ENCODE results near the gene DCXR.
A peak's percentile ranks its signal among the peaks of the same experiment; 100 is the strongest.

Gene DCXR

GRCh38 chr17:82053556-82054263, 16.2 kb upstream of the DCXR start:
- no peaks in the 10 kb centered on the region for H3K36me3 Mint-ChIP-seq
- H3K27me3 Mint-ChIP-seq: no peaks in the 10 kb centered on the region
- H3K9me3 Mint-ChIP-seq (ENCODE audit: low read depth): no peaks in the 10 kb centered on the region
- peaks cover 12% of the 10 kb centered on the region for H3K4me1 Mint-ChIP-seq (ENCODE audit: low read depth)
- H3K27ac Mint-ChIP-seq: no peak overlapping the region
- H3K4me3 Mint-ChIP-seq: peak overlapping the region; percentile 84

- Mint-ChIP-seq H3K9me3 (ENCODE audit: low read depth) (no peaks in the 10 kb centered on the region), H3K27me3 (no peaks in the 10 kb centered on the region), H3K36me3 (no peaks in the 10 kb centered on the region), H3K4me1 (ENCODE audit: low read depth) (peaks cover 12% of the 10 kb centered on the region), H3K27ac (no peak overlapping the region), H3K4me3 (peak overlapping the region; percentile 84)
Measured at GRCh38 chr17:82053130-82053529, 15.6 kb upstream of the DCXR start.

GRCh38 chr17:82052638-82053059, 15.2 kb upstream of the DCXR start:
- no peaks in the 10 kb centered on the region for H3K9me3 Mint-ChIP-seq (ENCODE audit: low read depth)
- H3K27me3 Mint-ChIP-seq: no peaks in the 10 kb centered on the region
- peaks cover 12% of the 10 kb centered on the region for H3K4me1 Mint-ChIP-seq (ENCODE audit: low read depth)
- peak overlapping the region; percentile 84 for H3K4me3 Mint-ChIP-seq
- no peak overlapping the region for H3K27ac Mint-ChIP-seq
- no peaks in the 10 kb centered on the region for H3K36me3 Mint-ChIP-seq

- Mint-ChIP-seq H3K9me3 (ENCODE audit: low read depth) (no peaks in the 10 kb centered on the region), H3K4me1 (ENCODE audit: low read depth) (peaks cover 13% of the 10 kb centered on the region), H3K4me3 (peak within 1 kb of the TSS; percentile 88), H3K36me3 (no peaks in the 10 kb centered on the region), H3K27me3 (no peaks in the 10 kb centered on the region), H3K27ac (peak within 1 kb of the TSS; percentile 79)
Measured at GRCh38 chr17:82051776-82052637, 14.5 kb upstream of the DCXR start, which contains the start of the genes GPS1 and RFNG. Gene GPS1, plus strand, starts transcription at chr17:82051898. Its CDS starts 34 bp downstream, at chr17:82051932. Gene RFNG, minus strand, starts transcription at chr17:82051811. Its CDS starts 45 bp downstream, at chr17:82051766.

- H3K9me3 Mint-ChIP-seq (ENCODE audit: low read depth): no peaks in the 10 kb centered on the region
- peak overlapping the region; percentile 8 for H3K27ac Mint-ChIP-seq
- H3K4me1 Mint-ChIP-seq (ENCODE audit: low read depth): peaks cover 13% of the 10 kb centered on the region
- no peaks in the 10 kb centered on the region for H3K36me3 Mint-ChIP-seq
- H3K4me3 Mint-ChIP-seq: peak overlapping the region; percentile 83
- no peaks in the 10 kb centered on the region for H3K27me3 Mint-ChIP-seq
Measured at GRCh38 chr17:82050761-82051641, 13.5 kb upstream of the DCXR start.

GRCh38 chr17:82050152-82050760, 12.8 kb upstream of the DCXR start:
- no peaks in the 10 kb centered on the region for H3K27me3 Mint-ChIP-seq
- H3K36me3 Mint-ChIP-seq: no peaks in the 10 kb centered on the region
- no peaks in the 10 kb centered on the region for H3K9me3 Mint-ChIP-seq (ENCODE audit: low read depth)
- H3K4me3 Mint-ChIP-seq: peak overlapping the region; percentile 83
- peaks cover 13% of the 10 kb centered on the region for H3K4me1 Mint-ChIP-seq (ENCODE audit: low read depth)
- H3K27ac Mint-ChIP-seq: no peak overlapping the region

GRCh38 chr17:82049521-82049971, 12.0 kb upstream of the DCXR start:
- H3K4me1 Mint-ChIP-seq (ENCODE audit: low read depth): peaks cover 13% of the 10 kb centered on the region
- H3K27me3 Mint-ChIP-seq: no peaks in the 10 kb centered on the region
- H3K9me3 Mint-ChIP-seq (ENCODE audit: low read depth): no peaks in the 10 kb centered on the region
- H3K36me3 Mint-ChIP-seq: no peaks in the 10 kb centered on the region
- no peak overlapping the region for H3K27ac Mint-ChIP-seq
- H3K4me3 Mint-ChIP-seq: no peak overlapping the region

- H3K4me1 Mint-ChIP-seq (ENCODE audit: low read depth): peaks cover 13% of the 10 kb centered on the region
- no peaks in the 10 kb centered on the region for H3K36me3 Mint-ChIP-seq
- no peak overlapping the region for H3K4me3 Mint-ChIP-seq
- no peaks in the 10 kb centered on the region for H3K27me3 Mint-ChIP-seq
- no peaks in the 10 kb centered on the region for H3K9me3 Mint-ChIP-seq (ENCODE audit: low read depth)
- no peak overlapping the region for H3K27ac Mint-ChIP-seq
Measured at GRCh38 chr17:82049106-82049505, 11.6 kb upstream of the DCXR start.

GRCh38 chr17:82048571-82048971, 11.1 kb upstream of the DCXR start:
- no peaks in the 10 kb centered on the region for H3K9me3 Mint-ChIP-seq (ENCODE audit: low read depth)
- H3K27me3 Mint-ChIP-seq: no peaks in the 10 kb centered on the region
- H3K4me3 Mint-ChIP-seq: no peak overlapping the region
- no peaks in the 10 kb centered on the region for H3K36me3 Mint-ChIP-seq
- H3K27ac Mint-ChIP-seq: no peak overlapping the region
- H3K4me1 Mint-ChIP-seq (ENCODE audit: low read depth): peaks cover 11% of the 10 kb centered on the region

GRCh38 chr17:82047914-82048570, 10.5 kb upstream of the DCXR start:
- no peaks in the 10 kb centered on the region for H3K27me3 Mint-ChIP-seq
- no peaks in the 10 kb centered on the region for H3K9me3 Mint-ChIP-seq (ENCODE audit: low read depth)
- peaks cover 8% of the 10 kb centered on the region for H3K4me1 Mint-ChIP-seq (ENCODE audit: low read depth)
- H3K27ac Mint-ChIP-seq: no peak overlapping the region
- H3K4me3 Mint-ChIP-seq: no peak overlapping the region
- no peaks in the 10 kb centered on the region for H3K36me3 Mint-ChIP-seq

- Mint-ChIP-seq H3K9me3 (ENCODE audit: low read depth) (no peaks in the 10 kb centered on the region), H3K27ac (no peak overlapping the region), H3K27me3 (no peaks in the 10 kb centered on the region), H3K4me1 (ENCODE audit: low read depth) (peaks cover 8% of the 10 kb centered on the region), H3K4me3 (peak overlapping the region; percentile 30), H3K36me3 (no peaks in the 10 kb centered on the region)
Measured at GRCh38 chr17:82047379-82047778, 9.9 kb upstream of the DCXR start.

GRCh38 chr17:82046903-82047302, 9.4 kb upstream of the DCXR start:
- Mint-ChIP-seq H3K36me3 (no peaks in the 10 kb centered on the region), H3K4me3 (no peak overlapping the region), H3K9me3 (ENCODE audit: low read depth) (no peaks in the 10 kb centered on the region), H3K27ac (no peak overlapping the region), H3K4me1 (ENCODE audit: low read depth) (peaks cover 8% of the 10 kb centered on the region), H3K27me3 (no peaks in the 10 kb centered on the region)

- no peaks in the 10 kb centered on the region for H3K9me3 Mint-ChIP-seq (ENCODE audit: low read depth)
- H3K4me1 Mint-ChIP-seq (ENCODE audit: low read depth): peaks cover 8% of the 10 kb centered on the region
- H3K36me3 Mint-ChIP-seq: no peaks in the 10 kb centered on the region
- no peaks in the 10 kb centered on the region for H3K27me3 Mint-ChIP-seq
- no peak overlapping the region for H3K27ac Mint-ChIP-seq
- no peak overlapping the region for H3K4me3 Mint-ChIP-seq
Measured at GRCh38 chr17:82045936-82046484, 8.5 kb upstream of the DCXR start.

Data from activated naive CD8-positive, alpha-beta T cell (primary cell).